SU-DHL-6 (cell line): ENCODE results near the gene MRGPRF.

ENCODE experiments used
- H2AFZ ChIP-seq: fragments of 200-600 bp; sonication (generic); 2 replicates; pipeline ENCODE4 v1.6.1; 2014; ENCODE audit warnings: low read depth, mild to moderate bottlenecking, moderate library complexity, mixed read lengths, antibody characterized with exemption, low read length; ENCODE audit not compliant: severe bottlenecking
- H3F3A ChIP-seq: fragments of 200-600 bp; shearing (Covaris generic); 2 replicates; pipeline ENCODE4 v1.6.0; 2016; ENCODE audit warnings: antibody characterized with exemption, mild to moderate bottlenecking; ENCODE audit not compliant: insufficient read depth
- H3K27ac ChIP-seq: fragments of 200-600 bp; sonication (generic); 2 replicates; pipeline ENCODE4 v1.5.1; 2016; ENCODE audit warnings: low read depth, mild to moderate bottlenecking, low read length, moderate library complexity, mixed read lengths
- H3K27me3 ChIP-seq: fragments of 200-600 bp; sonication (generic), shearing (Covaris generic); 2 replicates; pipeline ENCODE4 v1.6.0; 2014; ENCODE audit warnings: mild to moderate bottlenecking, low read length
- H3K36me3 ChIP-seq: fragments of 200-600 bp; sonication (generic); 2 replicates; pipeline ENCODE4 v1.6.1; 2014; ENCODE audit warnings: mild to moderate bottlenecking, low read length, mixed read lengths
- H3K4me2 ChIP-seq: fragments of 300-600, 200-600 bp; shearing (Covaris generic), sonication (generic); 2 replicates; pipeline ENCODE4 v1.6.0; 2014; ENCODE audit warnings: low read length, low read depth, mild to moderate bottlenecking; ENCODE audit not compliant: poor library complexity, severe bottlenecking
- H3K4me3 ChIP-seq: fragments of 200-600 bp; sonication (generic); 2 replicates; pipeline ENCODE4 v1.5.1; 2014; ENCODE audit warnings: antibody characterized with exemption, low read length, mild to moderate bottlenecking, mixed read lengths; ENCODE audit not compliant: insufficient read depth, poor library complexity, severe bottlenecking
- H3K79me2 ChIP-seq: fragments of 200-600 bp; sonication (generic); 2 replicates; pipeline ENCODE4 v1.6.1; 2014; ENCODE audit warnings: mild to moderate bottlenecking, low read length, moderate library complexity; ENCODE audit not compliant: insufficient read depth
- H3K9ac ChIP-seq: fragments of 200-600 bp; sonication (generic); 2 replicates; pipeline ENCODE4 v1.7.0; 2014; ENCODE audit warnings: mild to moderate bottlenecking, low read length
- H3K9me2 ChIP-seq: fragments of 200-600 bp; sonication (generic); replicated peaks from 2 replicates; pipeline ENCODE4 v1.6.1; 2014; ENCODE audit warnings: low read length; ENCODE audit not compliant: insufficient read depth
- H3K9me3 ChIP-seq: fragments of 200-600 bp; sonication (generic); 2 replicates; pipeline ENCODE4 v1.6.1; 2014; ENCODE audit warnings: low read length, mixed read lengths; ENCODE audit not compliant: insufficient read depth
- H4K20me1 ChIP-seq: fragments of 200-600 bp; sonication (generic); 2 replicates; pipeline ENCODE4 v1.6.1; 2014; ENCODE audit warnings: low read depth, mild to moderate bottlenecking, antibody characterized with exemption, low read length, moderate library complexity, mixed read lengths
- EZH2phosphoT487 ChIP-seq: fragments of 200-600 bp; sonication (generic), shearing (Covaris generic); conservative IDR thresholded peaks from 2 replicates; pipeline ENCODE4 v1.6.1; 2018; ENCODE audit warnings: mild to moderate bottlenecking, antibody characterized with exemption, low read length, moderate library complexity, mixed read lengths
- TF ChIP-seq, protein P1 (sequence below): fragments of 200-600 bp; sonication (generic); IDR thresholded peaks from one replicate; pipeline ENCODE4 v1.5.1; 2017; ENCODE audit warnings: antibody characterized with exemption, mild to moderate bottlenecking, low read length, moderate library complexity; ENCODE audit not compliant: insufficient read depth, poor library complexity, severe bottlenecking

Gene MRGPRF

GRCh38 chr11:68955607-68955958 is 57.5 kb downstream of the MRGPRF start:
- no peak overlapping the region for H3K4me2 ChIP-seq
- no peaks in the 10 kb centered on the region for H3K36me3 ChIP-seq
- H3K4me3 ChIP-seq = no peak overlapping the region
- no peaks in the 10 kb centered on the region for H3F3A ChIP-seq
- no peaks in the 10 kb centered on the region for H3K9me2 ChIP-seq
- no peak overlapping the region for H3K9ac ChIP-seq
- no peaks in the 10 kb centered on the region for H3K9me3 ChIP-seq
- no peaks in the 10 kb centered on the region for H3K27me3 ChIP-seq
- no peak overlapping the region for H2AFZ ChIP-seq
- TF ChIP-seq, protein P1, sequence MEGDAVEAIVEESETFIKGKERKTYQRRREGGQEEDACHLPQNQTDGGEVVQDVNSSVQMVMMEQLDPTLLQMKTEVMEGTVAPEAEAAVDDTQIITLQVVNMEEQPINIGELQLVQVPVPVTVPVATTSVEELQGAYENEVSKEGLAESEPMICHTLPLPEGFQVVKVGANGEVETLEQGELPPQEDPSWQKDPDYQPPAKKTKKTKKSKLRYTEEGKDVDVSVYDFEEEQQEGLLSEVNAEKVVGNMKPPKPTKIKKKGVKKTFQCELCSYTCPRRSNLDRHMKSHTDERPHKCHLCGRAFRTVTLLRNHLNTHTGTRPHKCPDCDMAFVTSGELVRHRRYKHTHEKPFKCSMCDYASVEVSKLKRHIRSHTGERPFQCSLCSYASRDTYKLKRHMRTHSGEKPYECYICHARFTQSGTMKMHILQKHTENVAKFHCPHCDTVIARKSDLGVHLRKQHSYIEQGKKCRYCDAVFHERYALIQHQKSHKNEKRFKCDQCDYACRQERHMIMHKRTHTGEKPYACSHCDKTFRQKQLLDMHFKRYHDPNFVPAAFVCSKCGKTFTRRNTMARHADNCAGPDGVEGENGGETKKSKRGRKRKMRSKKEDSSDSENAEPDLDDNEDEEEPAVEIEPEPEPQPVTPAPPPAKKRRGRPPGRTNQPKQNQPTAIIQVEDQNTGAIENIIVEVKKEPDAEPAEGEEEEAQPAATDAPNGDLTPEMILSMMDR = no peak
- TF ChIP-seq EZH2phosphoT487 = no peak
- no peaks in the 10 kb centered on the region for H4K20me1 ChIP-seq
- H3K79me2 ChIP-seq = no peaks in the 10 kb centered on the region
- H3K27ac ChIP-seq = no peak overlapping the region

- Histone ChIP-seq H3K4me3 (no peak overlapping the region), H3K9me3 (no peaks in the 10 kb centered on the region), H3K27ac (no peak overlapping the region), H3F3A (no peaks in the 10 kb centered on the region), H3K9ac (no peak overlapping the region), H3K9me2 (no peaks in the 10 kb centered on the region), H3K4me2 (no peak overlapping the region), H3K27me3 (no peaks in the 10 kb centered on the region), H2AFZ (no peak overlapping the region), H3K36me3 (no peaks in the 10 kb centered on the region), H3K79me2 (no peaks in the 10 kb centered on the region), H4K20me1 (no peaks in the 10 kb centered on the region)
- no peak for TF ChIP-seq EZH2phosphoT487
- TF ChIP-seq, protein P1 = no peak
Measured at GRCh38 chr11:68954836-68955606, 58.0 kb downstream of the MRGPRF start.
